PC-9 (cell line): ENCODE measurements around the gene ZFHX3.

Experiments used
- EZH2 ChIP-seq: fragments of 200-600 bp; sonication (generic); IDR thresholded peaks from 2 replicates; pipeline ENCODE4 v1.8.0; 2017; ENCODE audit warnings: antibody characterized with exemption, low read depth
- TF ChIP-seq, protein P1 (sequence below): fragments of 200-600 bp; sonication (generic); conservative IDR thresholded peaks from 2 replicates; pipeline ENCODE4 v1.6.1; 2017; ENCODE audit warnings: mixed run types, antibody characterized with exemption, mild to moderate bottlenecking, moderate library complexity

GRCh38 chr16:72840631-72841381 lies 207.1 kb downstream of the ZFHX3 start:
- TF ChIP-seq, protein P1, sequence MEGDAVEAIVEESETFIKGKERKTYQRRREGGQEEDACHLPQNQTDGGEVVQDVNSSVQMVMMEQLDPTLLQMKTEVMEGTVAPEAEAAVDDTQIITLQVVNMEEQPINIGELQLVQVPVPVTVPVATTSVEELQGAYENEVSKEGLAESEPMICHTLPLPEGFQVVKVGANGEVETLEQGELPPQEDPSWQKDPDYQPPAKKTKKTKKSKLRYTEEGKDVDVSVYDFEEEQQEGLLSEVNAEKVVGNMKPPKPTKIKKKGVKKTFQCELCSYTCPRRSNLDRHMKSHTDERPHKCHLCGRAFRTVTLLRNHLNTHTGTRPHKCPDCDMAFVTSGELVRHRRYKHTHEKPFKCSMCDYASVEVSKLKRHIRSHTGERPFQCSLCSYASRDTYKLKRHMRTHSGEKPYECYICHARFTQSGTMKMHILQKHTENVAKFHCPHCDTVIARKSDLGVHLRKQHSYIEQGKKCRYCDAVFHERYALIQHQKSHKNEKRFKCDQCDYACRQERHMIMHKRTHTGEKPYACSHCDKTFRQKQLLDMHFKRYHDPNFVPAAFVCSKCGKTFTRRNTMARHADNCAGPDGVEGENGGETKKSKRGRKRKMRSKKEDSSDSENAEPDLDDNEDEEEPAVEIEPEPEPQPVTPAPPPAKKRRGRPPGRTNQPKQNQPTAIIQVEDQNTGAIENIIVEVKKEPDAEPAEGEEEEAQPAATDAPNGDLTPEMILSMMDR = no peak
- TF ChIP-seq EZH2 = no peak
